GM12865 (cell line): ENCODE measurements around the gene CCDC106.

Experiments
- DNase-seq: peaks from one replicate; pipeline ENCODE4 v3.0.0; 2010; ENCODE audit warnings: low read depth
- H3K4me3 ChIP-seq: 2 replicates; pipeline ENCODE4 v1.5.1; 2011; ENCODE audit warnings: mild to moderate bottlenecking, low read depth, low read length, control low read depth
- CTCF ChIP-seq: IDR thresholded peaks from 2 replicates; pipeline ENCODE4 v1.5.1; 2011; ENCODE audit warnings: low read length, control low read depth, low read depth, inconsistent platforms; ENCODE audit not compliant: insufficient read depth; ENCODE audit errors: missing control alignments

The CCDC106 gene

GRCh38 chr19:55624109-55625003 lies 23.7 kb upstream of the CCDC106 start, which contains the start of gene ZNF784:
Gene ZNF784 (minus strand): TSS chr19:55624566. CDS start chr19:55624561, 5 bp downstream.
- TF ChIP-seq CTCF: no peak
- peak within 1 kb of the TSS; percentile 67 for H3K4me3 ChIP-seq
- peak; percentile 96 for DNase-seq

- TF ChIP-seq CTCF: no peak
- no peak for DNase-seq
- H3K4me3 ChIP-seq: peak overlapping the region; percentile 67
These were observed 23.0 kb upstream of the CCDC106 start for GRCh38 chr19:55625004-55625326.

DNA sequence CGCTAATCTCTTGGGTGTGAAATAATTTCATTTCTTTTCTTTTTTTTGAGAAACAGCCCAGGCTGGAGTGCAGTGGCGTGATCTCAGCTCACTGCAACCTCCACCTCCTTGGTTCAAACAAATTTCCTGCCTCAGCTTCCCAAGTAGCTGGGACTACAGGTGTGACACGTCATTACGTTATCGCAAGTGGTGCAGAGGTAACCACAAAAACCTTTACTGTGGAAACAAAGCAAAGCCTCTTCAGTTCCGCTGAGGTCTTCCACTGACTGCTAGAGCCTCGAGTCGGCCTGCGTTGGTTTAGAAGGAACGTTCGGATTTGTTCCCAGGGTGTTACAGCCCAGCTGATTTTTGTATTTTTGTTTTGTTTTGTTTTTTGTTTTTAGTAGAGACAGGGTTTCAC lies 21.7 kb upstream of the CCDC106 start:
- no peak for TF ChIP-seq CTCF
- no peak overlapping the region for H3K4me3 ChIP-seq
- DNase-seq: peak; percentile 80

DNA sequence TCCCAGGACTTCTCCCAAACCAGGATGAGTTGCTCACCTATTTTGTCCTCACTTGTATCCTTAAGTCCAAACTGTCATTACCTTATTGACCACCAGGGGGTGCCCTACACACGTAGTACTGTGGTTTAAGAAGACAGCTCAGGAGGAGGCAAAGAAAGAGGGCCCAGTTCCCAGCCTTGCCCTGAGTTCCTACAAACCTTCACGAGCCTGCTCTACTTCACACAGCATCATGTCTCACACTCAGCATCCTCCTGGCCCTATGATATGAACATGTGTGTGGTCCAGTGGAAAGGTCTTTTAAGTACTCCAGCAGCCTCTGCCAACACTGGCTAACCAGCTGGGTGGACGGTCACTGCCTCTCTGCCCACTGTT lies 15.6 kb upstream of the CCDC106 start:
- peak; percentile 98 for DNase-seq
- TF ChIP-seq CTCF: peak; percentile 74
- no peak overlapping the region for H3K4me3 ChIP-seq

- H3K4me3 ChIP-seq: peak overlapping the region; percentile 67
- TF ChIP-seq CTCF: no peak
- DNase-seq: no peak
These were observed 14.2 kb upstream of the CCDC106 start for GRCh38 chr19:55633861-55634260.

DNA sequence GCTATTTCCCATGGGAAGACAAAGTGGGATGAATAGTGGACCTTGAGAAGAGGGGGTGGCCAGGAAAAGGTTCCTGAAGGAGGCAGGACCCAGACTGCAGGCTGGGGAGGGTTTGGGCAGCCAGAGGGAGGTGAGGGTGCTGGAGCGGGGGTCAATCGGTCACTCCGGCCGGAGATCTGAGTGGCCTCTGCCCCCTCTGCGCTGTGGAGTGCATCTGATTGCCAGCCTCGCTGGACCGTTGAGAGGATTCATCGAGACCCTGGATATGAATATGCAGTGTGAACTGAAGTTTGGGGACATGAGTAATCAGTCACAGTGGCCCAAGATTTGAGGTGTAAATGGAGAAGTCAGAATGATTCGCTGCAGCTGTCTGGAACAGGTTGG lies 12.7 kb upstream of the CCDC106 start:
- peak overlapping the region; percentile 67 for H3K4me3 ChIP-seq
- no peak for TF ChIP-seq CTCF
- no peak for DNase-seq
